Measurements from ENCODE around the gene MRPL16. TPM values are rescaled to one million over a fixed set of nuclear protein-coding genes. Genes with fewer than 3 reads are reported as not detected.

Gene MRPL16
- total RNA-seq, 2 experiments from 2014 or later, result 77.9 to 82.6 TPM

DNA sequence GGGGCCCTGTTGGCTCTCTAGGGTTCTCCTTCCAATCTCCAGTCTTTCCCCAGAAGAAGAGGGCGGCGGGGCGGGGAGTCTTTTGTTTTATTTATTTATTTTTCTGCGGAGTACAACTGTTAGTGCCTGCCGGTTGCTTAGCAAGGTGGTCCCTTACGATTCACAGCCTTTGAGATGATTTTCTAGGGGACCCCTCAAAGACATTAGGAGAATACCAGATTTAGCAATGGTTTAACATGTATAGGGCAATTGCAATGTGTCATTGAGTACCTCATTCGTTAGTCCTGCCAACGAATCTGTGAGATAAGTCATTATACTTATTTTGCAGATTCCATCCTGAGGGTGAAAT, 307 bp upstream of the MRPL16 start:
- no peak for DNase-seq
- CTCF ChIA-PET, result interaction anchor here (0.7 to 4.7 kb wide), 4 partner anchors 10 to 523 kb away, joined by 3 to 27 read pairs (median 4); partner anchors contain the start of gene STX3
- no peaks in the 10 kb centered on the region for H3K27me3 Mint-ChIP-seq
- H3K4me1 Mint-ChIP-seq, result peaks cover 18% of the 10 kb centered on the region
- peaks cover 15% of the 10 kb centered on the region for H3K36me3 Mint-ChIP-seq (ENCODE audit: low read depth)
- POLR2A ChIA-PET, result interaction anchor here (0.7 to 1.1 kb wide), 2 partner anchors 55 to 195 kb away, joined by 3 to 4 read pairs; partner anchors contain the start of genes OSBP and STX3
- no peak for ATAC-seq
- intact Hi-C loops (cut with DNase I, micrococcal nuclease), result loop anchor here (1.0 to 5.0 kb wide), 9 partner anchors 56 to 1234 kb away; partner anchors contain the start of genes OSBP (in 2 of the 2), PATL1 (in 2 of the 2), STX3 (in 2 of the 2) and LPXN (in 1 of the 2)
- no peaks in the 10 kb centered on the region for H3K9me3 Mint-ChIP-seq (ENCODE audit: low read depth)
- H3K27ac Mint-ChIP-seq, result peak overlapping the region; percentile 88
- peak overlapping the region; percentile 88 for H3K4me3 Mint-ChIP-seq

GRCh38 chr11:59807047-59807610, 3.4 kb downstream of the MRPL16 start:
- no peak for ATAC-seq
- H3K27ac Mint-ChIP-seq, result no peak overlapping the region
- no peaks in the 10 kb centered on the region for H3K9me3 Mint-ChIP-seq (ENCODE audit: low read depth)
- H3K4me3 Mint-ChIP-seq, result no peak overlapping the region
- H3K36me3 Mint-ChIP-seq (ENCODE audit: low read depth), result peaks cover 15% of the 10 kb centered on the region
- H3K4me1 Mint-ChIP-seq, result peaks cover 18% of the 10 kb centered on the region
- DNase-seq, result no peak
- ChIA-PET POLR2A (no interaction called here), CTCF (interaction anchor here (0.8 to 4.7 kb wide), 3 partner anchors 8 to 270 kb away, joined by 3 to 27 read pairs (median 3); partner anchors contain the start of gene STX3)
- H3K27me3 Mint-ChIP-seq, result no peaks in the 10 kb centered on the region
- intact Hi-C loops (cut with DNase I, micrococcal nuclease), result no loop called here

DNA sequence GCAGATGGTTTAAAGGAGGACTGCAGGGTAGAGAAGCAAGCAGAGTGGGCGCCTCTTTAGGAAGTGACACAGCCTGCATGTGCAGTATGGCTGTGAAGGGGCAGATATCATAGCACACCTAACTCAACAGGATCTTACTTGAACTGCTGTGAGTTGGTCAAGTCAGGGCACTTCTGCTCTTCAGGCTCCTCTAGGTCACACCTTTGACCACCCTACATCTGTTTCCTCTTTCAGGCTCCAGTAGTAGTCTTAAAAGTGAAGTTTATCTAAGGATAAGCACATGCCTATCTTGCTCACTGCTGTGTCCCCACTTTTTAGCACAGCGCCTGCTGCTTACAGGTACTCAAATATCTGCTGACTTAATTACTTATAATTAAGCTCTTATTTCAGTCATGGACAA, 6.5 kb downstream of the MRPL16 start:
- Mint-ChIP-seq H3K36me3 (ENCODE audit: low read depth) (peaks cover 13% of the 10 kb centered on the region), H3K4me3 (no peak overlapping the region), H3K27me3 (no peaks in the 10 kb centered on the region), H3K4me1 (peaks cover 4% of the 10 kb centered on the region), H3K9me3 (ENCODE audit: low read depth) (no peaks in the 10 kb centered on the region), H3K27ac (no peak overlapping the region)
- CTCF ChIA-PET, result interaction anchor here (1.0 to 3.2 kb wide), 3 partner anchors 10 to 124 kb away, joined by 3 to 16 read pairs (median 5); partner anchors contain the start of gene STX3
- intact Hi-C loops (cut with DNase I, micrococcal nuclease), result no loop called here
- POLR2A ChIA-PET, result interaction anchor here (0.6 kb wide), 1 partner anchor 134 kb away, joined by 3 read pairs; no protein-coding TSS in a partner anchor
- DNase-seq (no peak), ATAC-seq (no peak)

- ChIA-PET POLR2A (no interaction called here), CTCF (interaction anchor here (1.2 to 5.4 kb wide), 6 partner anchors 16 to 116 kb away, joined by 3 to 73 read pairs (median 10); partner anchors contain the start of gene STX3)
- Mint-ChIP-seq H3K36me3 (ENCODE audit: low read depth) (peaks cover 11% of the 10 kb centered on the region), H3K4me3 (no peak overlapping the region), H3K27me3 (no peaks in the 10 kb centered on the region), H3K4me1 (no peaks in the 10 kb centered on the region), H3K9me3 (ENCODE audit: low read depth) (no peaks in the 10 kb centered on the region), H3K27ac (no peak overlapping the region)
- intact Hi-C loops (cut with DNase I, micrococcal nuclease), result loop anchor here (1.0 to 2.0 kb wide), 5 partner anchors 48 to 631 kb away; partner anchors contain the start of gene PATL1 (in 1 of the 2)
- DNase-seq (peak; percentile 40), ATAC-seq (peak; percentile 61)
Observed at GRCh38 chr11:59802639-59803176, 7.9 kb downstream of the MRPL16 start.

DNA sequence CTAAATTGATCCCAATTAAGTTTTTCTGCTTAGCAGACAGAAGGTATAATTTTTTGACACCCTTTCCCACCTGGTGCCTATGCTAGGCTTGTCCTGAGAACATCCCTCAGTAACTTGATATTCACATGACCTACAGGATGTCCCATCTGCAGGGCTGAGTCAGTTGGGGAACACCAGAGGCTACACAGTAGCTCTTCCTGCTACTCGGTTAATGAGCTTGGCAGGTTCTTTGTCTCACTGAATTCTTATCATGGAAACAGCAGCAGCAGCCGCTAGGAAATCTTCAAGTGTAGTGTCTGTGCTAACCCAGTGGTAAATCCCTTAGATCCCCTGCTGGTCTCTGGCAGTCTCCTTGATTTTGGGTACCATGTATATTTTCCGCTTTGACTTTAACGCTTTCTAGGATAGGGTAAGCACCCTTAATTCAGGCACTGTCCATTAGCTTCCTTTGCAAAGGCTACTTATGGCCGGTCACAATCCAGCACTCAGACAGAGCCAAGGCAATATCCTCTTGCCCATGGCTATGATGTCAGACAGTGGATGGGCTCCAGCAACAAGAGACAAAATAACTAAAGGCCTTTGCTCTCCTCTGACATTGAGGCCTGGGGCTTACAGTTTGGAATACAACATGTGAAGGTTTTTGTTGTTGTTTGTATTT, 8.5 kb downstream of the MRPL16 start:
- Mint-ChIP-seq H3K9me3 (ENCODE audit: low read depth) (no peaks in the 10 kb centered on the region), H3K4me3 (no peak overlapping the region), H3K4me1 (no peaks in the 10 kb centered on the region), H3K27me3 (no peaks in the 10 kb centered on the region), H3K27ac (no peak overlapping the region), H3K36me3 (ENCODE audit: low read depth) (peaks cover 10% of the 10 kb centered on the region)
- CTCF ChIA-PET, result interaction anchor here (0.6 to 5.4 kb wide), 21 partner anchors 8 to 1492 kb away, joined by 3 to 73 read pairs (median 5); partner anchors contain the start of genes MRPL16, PATL1 and STX3
- intact Hi-C loops (cut with DNase I, micrococcal nuclease), result loop anchor here (1.0 to 2.0 kb wide), 5 partner anchors 48 to 631 kb away; partner anchors contain the start of gene PATL1 (in 1 of the 2)
- DNase-seq (no peak), ATAC-seq (peak; percentile 19)
- POLR2A ChIA-PET, result interaction anchor here (0.6 kb wide), 1 partner anchor 239 kb away, joined by 5 read pairs; no protein-coding TSS in a partner anchor

DNA sequence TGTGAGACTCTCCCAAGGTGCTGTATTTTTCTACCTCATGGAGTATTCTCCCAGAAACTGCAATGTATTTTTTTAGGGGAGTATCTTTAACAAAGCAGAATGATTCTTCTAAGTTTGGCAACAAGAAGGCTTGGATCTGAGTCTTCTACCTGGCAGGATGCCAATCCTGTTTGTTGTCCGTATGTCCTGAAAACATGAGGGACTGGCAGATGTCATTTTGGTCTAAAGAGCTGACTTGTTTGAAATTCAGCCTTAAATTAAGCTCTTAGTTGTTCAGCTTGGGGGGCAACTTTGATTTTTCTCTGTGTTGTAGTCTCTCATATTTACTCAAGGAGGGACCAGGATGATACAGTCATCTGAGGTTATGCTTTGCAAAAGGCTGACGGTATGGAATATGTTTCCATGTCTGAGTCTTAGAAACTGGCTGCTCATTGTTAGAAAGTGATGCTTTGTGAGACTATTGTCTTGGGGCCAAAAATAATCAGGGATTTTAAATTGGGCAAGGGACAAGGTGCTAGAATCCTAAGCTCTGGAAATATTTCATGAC, 9.3 kb downstream of the MRPL16 start:
- no peak overlapping the region for H3K4me3 Mint-ChIP-seq
- no peaks in the 10 kb centered on the region for H3K9me3 Mint-ChIP-seq (ENCODE audit: low read depth)
- ChIA-PET CTCF (interaction anchor here (0.6 to 5.4 kb wide), 20 partner anchors 8 to 1130 kb away, joined by 3 to 73 read pairs (median 5); partner anchors contain the start of genes MRPL16, PATL1 and STX3), POLR2A (no interaction called here)
- H3K27ac Mint-ChIP-seq, result no peak overlapping the region
- H3K27me3 Mint-ChIP-seq, result no peaks in the 10 kb centered on the region
- peaks cover 1% of the 10 kb centered on the region for H3K36me3 Mint-ChIP-seq (ENCODE audit: low read depth)
- H3K4me1 Mint-ChIP-seq, result no peaks in the 10 kb centered on the region
- intact Hi-C loops (cut with DNase I, micrococcal nuclease), result no loop called here
- DNase-seq (no peak), ATAC-seq (no peak)

DNA sequence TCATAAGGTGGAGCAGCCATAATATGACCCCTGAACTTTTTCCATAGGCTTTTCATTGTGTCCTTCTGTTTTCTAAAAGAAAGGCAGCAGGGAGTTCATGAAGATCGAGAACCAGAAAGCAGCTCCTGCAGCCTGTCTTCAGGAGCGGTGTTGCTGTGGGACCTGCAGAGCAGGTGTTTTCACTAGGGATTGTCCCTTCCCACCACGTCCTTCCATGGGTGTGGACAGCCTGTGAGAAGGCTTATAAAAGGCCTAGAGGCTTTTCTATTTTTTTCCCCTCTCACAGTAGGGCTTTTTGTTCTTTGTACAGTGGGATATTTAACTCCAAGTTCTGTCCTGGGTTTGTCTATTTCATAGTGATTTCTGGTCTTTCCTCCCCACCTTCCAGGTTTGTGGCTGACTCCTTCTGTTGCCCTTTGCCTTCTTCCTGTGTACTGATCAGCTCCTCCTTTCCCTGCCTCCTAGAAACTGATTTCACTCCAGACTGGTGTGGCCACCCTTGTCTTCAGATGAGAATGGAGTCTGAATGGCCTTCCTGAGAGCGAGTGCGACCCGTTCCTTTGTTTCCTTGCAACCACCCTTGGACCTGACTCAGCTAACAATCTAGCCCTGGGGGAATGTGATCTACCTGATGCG, 10.1 kb downstream of the MRPL16 start:
- no peaks in the 10 kb centered on the region for H3K4me1 Mint-ChIP-seq
- no peaks in the 10 kb centered on the region for H3K9me3 Mint-ChIP-seq (ENCODE audit: low read depth)
- H3K4me3 Mint-ChIP-seq, result no peak overlapping the region
- DNase-seq, result no peak
- H3K27ac Mint-ChIP-seq, result no peak overlapping the region
- H3K27me3 Mint-ChIP-seq, result no peaks in the 10 kb centered on the region
- ChIA-PET POLR2A (interaction anchor here (0.6 kb wide), 1 partner anchor 77 kb away, joined by 3 read pairs; no protein-coding TSS in a partner anchor), CTCF (interaction anchor here (0.7 to 5.4 kb wide), 10 partner anchors 10 to 262 kb away, joined by 3 to 73 read pairs (median 6); partner anchors contain the start of genes MRPL16, PATL1 and STX3)
- intact Hi-C loops (cut with DNase I, micrococcal nuclease), result no loop called here
- ATAC-seq, result no peak
- no peaks in the 10 kb centered on the region for H3K36me3 Mint-ChIP-seq (ENCODE audit: low read depth)

GRCh38 chr11:59794417-59794816, 16.2 kb downstream of the MRPL16 start:
- Mint-ChIP-seq H3K4me3 (no peak overlapping the region), H3K9me3 (ENCODE audit: low read depth) (no peaks in the 10 kb centered on the region), H3K27ac (no peak overlapping the region), H3K36me3 (ENCODE audit: low read depth) (peaks cover 2% of the 10 kb centered on the region), H3K27me3 (no peaks in the 10 kb centered on the region), H3K4me1 (no peaks in the 10 kb centered on the region)
- ATAC-seq (no peak), DNase-seq (no peak)
- intact Hi-C loops (cut with DNase I, micrococcal nuclease), result no loop called here
- ChIA-PET POLR2A (no interaction called here), CTCF (no interaction called here)

GRCh38 chr11:59792507-59792906, 18.1 kb downstream of the MRPL16 start:
- H3K27ac Mint-ChIP-seq, result no peak overlapping the region
- no peak overlapping the region for H3K4me3 Mint-ChIP-seq
- DNase-seq, result no peak
- POLR2A ChIA-PET, result no interaction called here
- CTCF ChIA-PET, result interaction anchor here (0.6 to 0.7 kb wide), 2 partner anchors 9 to 39 kb away, joined by 3 read pairs; no protein-coding TSS in a partner anchor
- no peaks in the 10 kb centered on the region for H3K27me3 Mint-ChIP-seq
- no peaks in the 10 kb centered on the region for H3K9me3 Mint-ChIP-seq (ENCODE audit: low read depth)
- H3K36me3 Mint-ChIP-seq (ENCODE audit: low read depth), result peaks cover 2% of the 10 kb centered on the region
- ATAC-seq, result no peak
- intact Hi-C loops (cut with DNase I, micrococcal nuclease), result no loop called here
- H3K4me1 Mint-ChIP-seq, result no peaks in the 10 kb centered on the region

DNA sequence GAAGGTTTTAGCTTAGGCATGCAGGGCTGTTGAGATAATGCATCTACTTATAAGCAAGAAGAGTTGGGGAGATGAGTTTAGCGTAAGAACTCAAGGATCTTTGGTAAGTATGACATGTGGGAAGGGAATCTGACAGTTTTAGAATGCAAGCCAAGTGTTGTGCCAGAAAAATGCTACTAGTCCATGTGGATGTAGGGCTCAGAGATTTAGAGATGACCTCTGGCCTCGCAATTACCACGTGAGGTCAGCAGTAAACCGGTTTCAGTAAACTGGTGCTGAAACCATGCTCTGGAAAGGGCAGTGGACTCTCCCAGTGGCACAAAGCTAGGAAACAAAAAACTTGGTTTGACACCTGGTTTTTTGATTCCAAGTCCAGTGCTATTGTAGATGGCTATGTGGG, 18.9 kb downstream of the MRPL16 start:
- no peaks in the 10 kb centered on the region for H3K9me3 Mint-ChIP-seq (ENCODE audit: low read depth)
- no peaks in the 10 kb centered on the region for H3K4me1 Mint-ChIP-seq
- ATAC-seq (no peak), DNase-seq (no peak)
- ChIA-PET CTCF (interaction anchor here (0.6 to 0.8 kb wide), 2 partner anchors 10 to 38 kb away, joined by 3 read pairs; no protein-coding TSS in a partner anchor), POLR2A (no interaction called here)
- intact Hi-C loops (cut with DNase I, micrococcal nuclease), result no loop called here
- H3K4me3 Mint-ChIP-seq, result no peak overlapping the region
- H3K27me3 Mint-ChIP-seq, result no peaks in the 10 kb centered on the region
- H3K36me3 Mint-ChIP-seq (ENCODE audit: low read depth), result peaks cover 2% of the 10 kb centered on the region
- H3K27ac Mint-ChIP-seq, result no peak overlapping the region

GRCh38 chr11:59787816-59788215, 22.8 kb downstream of the MRPL16 start:
- H3K4me3 Mint-ChIP-seq, result no peak overlapping the region
- H3K9me3 Mint-ChIP-seq (ENCODE audit: low read depth), result no peaks in the 10 kb centered on the region
- DNase-seq (no peak), ATAC-seq (no peak)
- no peaks in the 10 kb centered on the region for H3K27me3 Mint-ChIP-seq
- H3K4me1 Mint-ChIP-seq, result no peaks in the 10 kb centered on the region
- intact Hi-C loops (cut with DNase I, micrococcal nuclease), result no loop called here
- no peaks in the 10 kb centered on the region for H3K36me3 Mint-ChIP-seq (ENCODE audit: low read depth)
- H3K27ac Mint-ChIP-seq, result no peak overlapping the region
- ChIA-PET POLR2A (no interaction called here), CTCF (no interaction called here)
